Liver (tissue), 9 donors: ENCODE data around the gene SYNJ2. TPM values are rescaled to one million over a fixed set of nuclear protein-coding genes. Genes with fewer than 3 reads are reported as not detected.

Experiments used
- DNase-seq: peaks from one replicate; pipeline ENCODE4 v3.0.0-alpha.2; 2017; ENCODE audit warnings: low spot score
- H3K27ac ChIP-seq, 2 donors: one replicate each; pipeline ENCODE4 v1.7.0; 2013; ENCODE audit warnings: inconsistent platforms in 2 of 2, low read length in 2 of 2, control low read depth in 1 of 2, low read depth in 1 of 2, mild to moderate bottlenecking in 1 of 2
- H3K27me3 ChIP-seq, 4 donors: one replicate each; pipeline versions ENCODE4 v1.6.1 to v1.7.0; 2013; ENCODE audit warnings: low read length in 3 of 4, inconsistent platforms in 1 of 4, mild to moderate bottlenecking in 1 of 4, moderate library complexity in 1 of 4; ENCODE audit not compliant: control insufficient read depth in 4 of 4, insufficient read depth in 4 of 4
- H3K36me3 ChIP-seq, 4 donors: one replicate each; pipeline versions ENCODE4 v1.6.1 to v1.7.0; 2013; ENCODE audit warnings: low read length in 3 of 4, mild to moderate bottlenecking in 3 of 4, low read depth in 1 of 4, moderate library complexity in 1 of 4; ENCODE audit not compliant: control insufficient read depth in 4 of 4, insufficient read depth in 3 of 4
- H3K4me1 ChIP-seq, 4 donors: one replicate each; pipeline versions ENCODE4 v1.6.1 to v1.7.0; 2013; ENCODE audit warnings: low read length in 3 of 4, mild to moderate bottlenecking in 3 of 4, moderate library complexity in 1 of 4; ENCODE audit not compliant: control insufficient read depth in 4 of 4, insufficient read depth in 4 of 4
- H3K4me3 ChIP-seq, 3 donors: one replicate each; pipeline versions ENCODE4 v1.6.1 to v1.7.0; 2013; ENCODE audit warnings: low read length in 3 of 3, control low read depth in 1 of 3, low read depth in 1 of 3, mild to moderate bottlenecking in 1 of 3
- H3K9ac ChIP-seq, 2 donors: one replicate each; pipeline ENCODE4 v1.7.0; 2013; ENCODE audit warnings: low read length in 2 of 2, mild to moderate bottlenecking in 2 of 2, moderate library complexity in 2 of 2, control low read depth in 1 of 2, low read depth in 1 of 2
- H3K9me3 ChIP-seq, 4 donors: one replicate each; pipeline versions ENCODE4 v1.6.1 to v1.7.0; 2013; ENCODE audit warnings: low read length in 3 of 4; ENCODE audit not compliant: control insufficient read depth in 4 of 4
- ATF3 ChIP-seq: IDR thresholded peaks from 2 replicates; pipeline ENCODE4 v1.6.1; 2016; ENCODE audit warnings: antibody characterized with exemption
- CTCF ChIP-seq: fragments of 150-350 bp; IDR thresholded peaks from 2 replicates; pipeline ENCODE4 v1.5.1; 2017; ENCODE audit warnings: improper control_type of control experiment, low read depth, low read length; ENCODE audit not compliant: missing input control
- EGR1 ChIP-seq, 2 donors: IDR thresholded peaks; 2 replicates each; pipeline ENCODE4 v1.6.1; 2016 to 2018; ENCODE audit warnings: antibody characterized with exemption in 2 of 2, low read depth in 2 of 2
- FOXA1 ChIP-seq: IDR thresholded peaks from 2 replicates; pipeline ENCODE4 v1.6.1; 2016; ENCODE audit warnings: antibody characterized with exemption
- FOXA2 ChIP-seq: IDR thresholded peaks from 2 replicates; pipeline ENCODE4 v1.6.1; 2016; ENCODE audit warnings: antibody characterized with exemption
- GABPA ChIP-seq, 2 donors: IDR thresholded peaks in 1 of 2; conservative IDR thresholded peaks in 1 of 2; 2 replicates each; pipeline ENCODE4 v1.6.1; 2016; ENCODE audit warnings: antibody characterized with exemption in 2 of 2, mild to moderate bottlenecking in 1 of 2, moderate library complexity in 1 of 2
- HNF4A ChIP-seq, 2 donors: conservative IDR thresholded peaks; 2 replicates each; pipeline ENCODE4 v1.6.1; 2016; ENCODE audit warnings: antibody characterized with exemption in 2 of 2, mild to moderate bottlenecking in 2 of 2
- HNF4G ChIP-seq: IDR thresholded peaks from 2 replicates; pipeline ENCODE4 v1.6.1; 2016; ENCODE audit warnings: antibody characterized with exemption
- JUND ChIP-seq, 2 donors: IDR thresholded peaks; 2 replicates each; pipeline ENCODE4 v1.6.1; 2016; ENCODE audit warnings: antibody characterized with exemption in 2 of 2
- MAX ChIP-seq: IDR thresholded peaks from 2 replicates; pipeline ENCODE4 v1.6.1; 2016; ENCODE audit warnings: antibody characterized with exemption
- NR2F2 ChIP-seq: IDR thresholded peaks from 2 replicates; pipeline ENCODE4 v1.6.1; 2016; ENCODE audit warnings: antibody characterized with exemption
- RAD21 ChIP-seq, 2 donors: IDR thresholded peaks; 2 replicates each; pipeline ENCODE4 v1.6.1; 2016; ENCODE audit warnings: antibody characterized with exemption in 2 of 2, mild to moderate bottlenecking in 2 of 2
- REST ChIP-seq: IDR thresholded peaks from 2 replicates; pipeline ENCODE4 v1.6.1; 2016; ENCODE audit warnings: antibody characterized with exemption, mild to moderate bottlenecking
- RXRA ChIP-seq, 2 donors: IDR thresholded peaks; 2 replicates each; pipeline ENCODE4 v1.6.1; 2017 to 2018; ENCODE audit warnings: antibody characterized with exemption in 2 of 2, mild to moderate bottlenecking in 1 of 2
- SP1 ChIP-seq: IDR thresholded peaks from 2 replicates; pipeline ENCODE4 v1.6.1; 2018; ENCODE audit warnings: antibody characterized with exemption, mild to moderate bottlenecking
- TAF1 ChIP-seq: conservative IDR thresholded peaks from 2 replicates; pipeline ENCODE4 v1.6.1; 2016; ENCODE audit warnings: antibody characterized with exemption, mild to moderate bottlenecking
- YY1 ChIP-seq: IDR thresholded peaks from 2 replicates; pipeline ENCODE4 v1.6.1; 2016; ENCODE audit warnings: antibody characterized with exemption, mild to moderate bottlenecking
- ZBTB33 ChIP-seq: IDR thresholded peaks from 2 replicates; pipeline ENCODE4 v1.6.1; 2016; ENCODE audit warnings: antibody characterized with exemption
- WGBS: extraction: QIAGEN DNeasy Blood & Tissue Kit; methylation state at CpG from one replicate; pipeline ENCODE4 v1.1.7; 2013; 5-methylcytosine and 5-hydroxymethylcytosine counted together
- polyA plus RNA-seq, 2 donors: library from polyadenylated mRNA; stranded (reverse) in 1 of 2; unstranded in 1 of 2; fragments of 200-250 nt in 1 of 2; fragments of >200 nt in 1 of 2; fragmentation: Nextera tagmentation in 1 of 2; extraction: Ambion mirVana in 1 of 2; gene quantifications; one replicate each; pipeline versions ENCODE4 v1.2.1 to v1.2.3, GENCODE V29; 2013 to 2015
- total RNA-seq, 2 donors: library from RNA; depleted of rRNA; stranded (reverse); fragments of >200 nt; gene quantifications; one replicate each; pipeline ENCODE4 v1.2.3, GENCODE V29; 2014
- donor health status: healthy.
- donor health status: healthy.
- donor health status: healthy.
- donor health status: healthy.
- donor health status: healthy.

SYNJ2 gene
- total and polyA plus RNA-seq, 4 donors = 2.4 to 8.9 (median 3.2) TPM

- no peaks in the 10 kb centered on the region for H3K36me3 ChIP-seq
- DNase-seq = no peak
- peaks cover 17 to 59% (median 44%) of the 10 kb centered on the region in 4 donors for H3K4me1 ChIP-seq
- H3K9ac ChIP-seq = no peak overlapping the region
- peak overlapping the region; percentile 54 to 58 for H3K27ac ChIP-seq
- H3K4me3 ChIP-seq = peak overlapping the region in 2 of 3 donors; percentile 1 to 23
- 28% methylated on average over 13 of the region's 13 CpGs for WGBS
- H3K9me3 ChIP-seq = no peaks in the 10 kb centered on the region
- TF ChIP-seq ZBTB33 = no peak
- TF ChIP-seq REST = no peak
- TF ChIP-seq MAX = peak; percentile 30
- peak in 1 of 2 donors; percentile 33 for TF ChIP-seq RAD21 (IDR thresholded peaks at IDR 0.05)
- peak; percentile 44 to 49 for TF ChIP-seq RXRA (IDR thresholded peaks at IDR 0.05)
- TF ChIP-seq SP1 = peak; percentile 68
- TF ChIP-seq EGR1 (IDR thresholded peaks at IDR 0.05; ENCODE audit: low read depth in 2 of 2) = no peak
- TF ChIP-seq FOXA1 = no peak
- no peak for TF ChIP-seq YY1
- peak; percentile 67 to 81 for TF ChIP-seq HNF4A (conservative IDR thresholded peaks at IDR 0.05)
- no peak for TF ChIP-seq TAF1
- TF ChIP-seq ATF3 = no peak
- TF ChIP-seq NR2F2 = no peak
- no peak for TF ChIP-seq FOXA2
- TF ChIP-seq HNF4G = peak; percentile 55
- TF ChIP-seq JUND (IDR thresholded peaks at IDR 0.05) = no peak
- TF ChIP-seq GABPA (IDR thresholded peaks at IDR 0.05 in 1 of 2, conservative IDR thresholded peaks at IDR 0.05 in 1 of 2) = no peak
- TF ChIP-seq CTCF = no peak
- H3K27me3 ChIP-seq = no peaks in the 10 kb centered on the region
Measured at GRCh38 chr6:157985378-157986155, 3.9 kb downstream of the SYNJ2 start.
